ENCODE results near the gene SLC6A16. TPM values are rescaled to one million over a fixed set of nuclear protein-coding genes. Genes with fewer than 3 reads are reported as not detected.

SLC6A16 gene
- total RNA-seq, 1 donor from 2014 or later, result 0.92 TPM

- intact Hi-C loops (cut with DNase I), result no loop called here
- ATAC-seq (no peak), DNase-seq (ENCODE audit: missing footprints) (no peak)
Observed at GRCh38 chr19:49241769-49242168, 83.2 kb downstream of the SLC6A16 start.

Small RNA genes lying within 50 kb of the gene (microRNA-seq; reads per million reads assigned to microRNA genes)
- not detected for gene MIR4324

Other genes with a start within 250 kb of the SLC6A16 start
- 110 TPM for gene SNRNP70, start 239.7 kb downstream of the SLC6A16 start, total RNA-seq
- gene LIN7B, start 210.8 kb downstream of the SLC6A16 start, total RNA-seq, result 21.1 TPM
- gene C19orf73, start 206.0 kb downstream of the SLC6A16 start, total RNA-seq, result 1.8 TPM
- gene PPFIA3, start 205.6 kb downstream of the SLC6A16 start, total RNA-seq, result 4.1 TPM
- gene HRC, start 169.8 kb downstream of the SLC6A16 start, total RNA-seq, result 843 TPM
- gene TRPM4, start 167.4 kb downstream of the SLC6A16 start, total RNA-seq, result 28.5 TPM
- 9.1 TPM for gene CD37, start 10.2 kb upstream of the SLC6A16 start, total RNA-seq
- 63.6 TPM for gene TEAD2, start 37.2 kb upstream of the SLC6A16 start, total RNA-seq
- not detected for gene DKKL1, start 38.7 kb upstream of the SLC6A16 start, total RNA-seq
- gene KASH5, start 63.1 kb upstream of the SLC6A16 start, total RNA-seq, result not detected
- gene PTH2, start 98.2 kb upstream of the SLC6A16 start, total RNA-seq, result not detected
- not detected for gene GFY, start 100.2 kb upstream of the SLC6A16 start, total RNA-seq
- 1.8 TPM for gene SLC17A7, start 116.3 kb upstream of the SLC6A16 start, total RNA-seq
- 32.4 TPM for gene PIH1D1, start 126.6 kb upstream of the SLC6A16 start, total RNA-seq
- gene ALDH16A1, start 128.0 kb upstream of the SLC6A16 start, total RNA-seq, result 12.7 TPM
- gene FLT3LG, start 149.0 kb upstream of the SLC6A16 start, total RNA-seq, result 4.7 TPM
- 1,486 TPM for gene RPL13A, start 162.4 kb upstream of the SLC6A16 start, total RNA-seq
- 1,100 TPM for gene RPS11, start 171.2 kb upstream of the SLC6A16 start, total RNA-seq
- gene FCGRT, start 187.5 kb upstream of the SLC6A16 start, total RNA-seq, result 105 TPM
- 7.4 TPM for gene RCN3, start 202.8 kb upstream of the SLC6A16 start, total RNA-seq